Forelimb muscle (tissue), 1 donor: Measurements from ENCODE around the gene SMIM8. TPM values are rescaled to one million over a fixed set of nuclear protein-coding genes. Genes with fewer than 3 reads are reported as not detected.
"Not testable (repeated sequence)": the region's sequence is repeated elsewhere in the genome, so short reads cannot be mapped to it uniquely, and the experiment has no call there.

Experiments
- DNase-seq: peaks from one replicate; pipeline ENCODE4 v3.0.0-alpha.2; 2013; ENCODE audit warnings: low read depth
- polyA plus RNA-seq: library from polyadenylated mRNA; unstranded; fragments of 120-200 nt; gene quantifications from one replicate; pipeline ENCODE4 v1.2.1, GENCODE V29; 2013; ENCODE audit not compliant: insufficient read length

Gene SMIM8, protein sequence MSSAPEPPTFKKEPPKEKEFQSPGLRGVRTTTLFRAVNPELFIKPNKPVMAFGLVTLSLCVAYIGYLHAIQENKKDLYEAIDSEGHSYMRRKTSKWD
- polyA plus RNA-seq: 11.5 TPM

GRCh38 chr6:87322304-87323212 lies at the start of gene SMIM8:
Gene SMIM8 (plus strand): TSS chr6:87322588. CDS start chr6:87337032, 14,444 bp downstream.
- DNase-seq: no peak

- DNase-seq: no peak
These were observed 47.6 kb upstream of the SMIM8 start for GRCh38 chr6:87274660-87275274.

- no peak for DNase-seq
These were observed 45.8 kb upstream of the SMIM8 start for GRCh38 chr6:87276624-87277023.

DNA sequence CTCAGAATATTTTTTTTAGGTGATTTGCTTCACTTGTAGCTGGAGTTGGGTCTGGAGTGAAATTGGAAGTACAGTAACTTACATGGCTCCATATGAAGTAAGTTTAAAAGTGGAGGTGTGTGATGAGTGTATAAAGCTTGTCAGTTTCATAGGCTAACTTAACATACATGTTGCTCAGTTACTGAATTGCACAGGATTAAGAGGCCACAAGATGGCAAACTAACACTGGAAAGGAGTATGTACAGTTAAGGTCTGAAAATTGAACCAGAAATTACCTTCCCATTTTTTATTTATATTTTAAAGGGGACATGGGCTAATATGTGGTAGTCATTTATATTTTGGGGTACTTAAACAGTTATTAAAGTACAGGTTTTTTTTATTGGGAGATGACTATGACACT lies 45.3 kb upstream of the SMIM8 start:
- DNase-seq: no peak

GRCh38 chr6:87279196-87279595 lies 43.2 kb upstream of the SMIM8 start:
- no peak for DNase-seq

DNA sequence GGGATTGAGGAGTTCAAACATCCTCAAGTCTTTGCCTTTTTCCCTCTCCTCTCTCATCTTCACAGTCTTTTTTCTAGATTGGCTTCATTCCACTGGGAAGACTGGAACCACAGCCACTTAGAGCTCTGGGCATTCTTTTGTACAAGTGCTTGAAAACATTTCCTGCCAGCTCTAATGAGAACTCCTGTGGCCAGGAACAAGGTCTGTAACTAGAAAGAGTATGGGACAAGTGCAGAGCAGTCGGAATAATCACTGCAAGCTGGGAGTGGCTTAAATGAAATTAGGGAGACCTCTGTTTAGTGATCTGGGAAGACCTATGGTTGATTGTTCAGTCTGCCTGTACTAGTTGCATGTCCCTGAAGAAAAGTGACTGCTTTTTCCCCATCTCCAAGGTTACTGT lies 41.0 kb upstream of the SMIM8 start:
- no peak for DNase-seq

DNA sequence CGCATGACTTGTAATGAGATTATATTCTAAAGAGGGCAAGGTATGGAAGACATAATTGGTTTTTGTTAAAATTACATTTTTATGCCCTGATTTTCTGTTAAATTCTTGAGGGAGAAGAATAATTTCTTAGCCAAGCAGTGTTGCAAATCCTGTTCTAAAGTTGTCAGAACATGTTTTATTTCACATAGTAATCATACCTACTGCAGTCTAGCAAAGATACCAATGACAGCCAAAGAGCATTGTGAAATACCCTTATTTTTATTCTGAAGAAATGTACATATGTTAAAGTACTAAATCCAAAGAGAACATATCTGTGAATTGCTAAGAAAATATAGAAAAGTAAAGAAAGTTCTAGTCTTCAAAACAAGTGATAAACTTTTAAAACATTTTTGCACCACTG lies 39.6 kb upstream of the SMIM8 start:
- no peak for DNase-seq

- DNase-seq: no peak
These were observed 38.9 kb upstream of the SMIM8 start for GRCh38 chr6:87283461-87283860.

- DNase-seq: no peak
These were observed 35.1 kb upstream of the SMIM8 start for GRCh38 chr6:87287251-87287650.

- DNase-seq: no peak
These were observed 32.8 kb upstream of the SMIM8 start for GRCh38 chr6:87289571-87289970.

- DNase-seq: no peak
These were observed 30.5 kb upstream of the SMIM8 start for GRCh38 chr6:87291883-87292282.

DNA sequence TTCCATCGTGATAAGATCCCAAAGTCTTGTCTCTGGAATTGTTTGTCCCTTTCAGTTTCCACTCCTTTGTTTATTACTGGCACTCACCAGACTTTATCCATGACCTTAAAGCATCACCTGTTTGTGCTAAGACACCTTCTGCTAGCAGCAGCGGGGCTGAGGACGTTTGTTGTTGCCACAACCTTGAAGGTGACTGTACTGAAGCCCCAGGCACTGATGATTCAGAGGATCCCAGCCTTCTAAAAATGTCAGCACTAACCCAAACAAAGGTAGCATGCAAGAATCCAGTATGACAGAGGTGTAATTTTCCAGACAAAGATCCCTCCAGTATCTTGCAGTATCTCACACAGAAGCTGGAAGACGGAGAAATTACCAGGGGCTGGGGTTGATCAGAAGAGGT lies 28.9 kb upstream of the SMIM8 start:
- DNase-seq: no peak

DNA sequence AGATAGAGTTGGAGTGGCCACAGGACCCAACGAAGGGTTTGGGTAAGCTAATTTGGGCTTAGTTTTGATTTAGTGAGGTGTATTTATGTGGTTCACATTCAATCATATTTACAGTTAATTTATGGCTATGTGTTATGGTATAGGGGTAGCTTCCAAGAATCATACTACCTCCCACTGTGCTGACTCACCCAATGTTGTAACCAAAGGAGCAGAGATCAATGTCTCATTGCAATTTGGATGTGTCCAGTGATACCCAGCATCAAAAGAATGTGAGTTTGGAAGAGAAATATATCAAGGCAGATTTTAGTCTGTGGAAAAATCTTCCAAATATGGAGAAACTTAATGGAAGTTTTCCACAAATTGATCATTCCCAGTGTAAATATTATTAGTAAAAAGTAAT lies 25.3 kb upstream of the SMIM8 start:
- DNase-seq: no peak

- DNase-seq: not testable (repeated sequence)
These were observed 21.1 kb upstream of the SMIM8 start for GRCh38 chr6:87301277-87301676.

GRCh38 chr6:87308970-87309369 lies 13.4 kb upstream of the SMIM8 start:
- no peak for DNase-seq

DNA sequence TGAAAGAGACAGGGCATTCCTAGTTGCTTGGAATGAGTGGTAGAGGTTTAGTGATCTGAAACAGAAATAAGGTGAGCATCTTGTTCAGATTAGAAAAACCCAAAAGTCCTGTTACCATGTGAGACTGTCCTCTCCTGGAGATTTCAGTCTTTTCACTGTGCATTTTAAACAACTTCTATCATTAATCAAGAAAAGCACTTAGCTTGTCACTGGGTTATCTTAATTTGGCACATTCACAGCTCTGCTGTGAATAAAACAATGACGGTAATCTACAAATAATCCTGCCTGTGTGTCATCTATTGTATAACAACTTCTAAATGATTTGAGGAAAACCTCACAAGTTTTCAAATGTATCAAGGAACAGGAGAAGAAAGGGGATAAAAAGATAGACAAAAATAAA lies 9.5 kb upstream of the SMIM8 start:
- no peak for DNase-seq

- no peak for DNase-seq
These were observed 7.3 kb upstream of the SMIM8 start for GRCh38 chr6:87315071-87315470.

- no peak for DNase-seq
These were observed 3.0 kb upstream of the SMIM8 start for GRCh38 chr6:87319271-87319987.

- DNase-seq: not testable (repeated sequence)
These were observed 1.5 kb downstream of the SMIM8 start for GRCh38 chr6:87323880-87324279.

- DNase-seq: no peak
These were observed 8.6 kb downstream of the SMIM8 start for GRCh38 chr6:87330961-87331360.

DNA sequence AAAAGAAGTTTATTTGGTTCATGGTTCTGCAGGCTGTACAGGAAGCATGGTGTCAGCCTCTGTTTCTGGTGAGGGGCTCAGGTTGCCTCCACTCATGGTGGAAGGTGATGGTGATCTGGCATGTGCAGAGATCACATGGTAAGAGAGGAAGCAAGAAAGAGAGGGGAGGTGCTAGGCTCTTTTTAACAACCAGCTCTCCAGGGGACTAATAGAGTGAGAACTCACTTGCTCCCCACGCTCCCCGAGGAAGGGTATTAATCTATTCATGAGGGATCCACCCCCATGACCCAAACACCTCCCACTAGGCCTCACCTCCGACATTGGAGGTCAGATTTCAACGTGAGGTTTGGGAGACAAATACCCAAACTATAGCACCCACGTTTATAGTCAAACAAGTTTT lies 10.6 kb downstream of the SMIM8 start:
- no peak for DNase-seq

DNA sequence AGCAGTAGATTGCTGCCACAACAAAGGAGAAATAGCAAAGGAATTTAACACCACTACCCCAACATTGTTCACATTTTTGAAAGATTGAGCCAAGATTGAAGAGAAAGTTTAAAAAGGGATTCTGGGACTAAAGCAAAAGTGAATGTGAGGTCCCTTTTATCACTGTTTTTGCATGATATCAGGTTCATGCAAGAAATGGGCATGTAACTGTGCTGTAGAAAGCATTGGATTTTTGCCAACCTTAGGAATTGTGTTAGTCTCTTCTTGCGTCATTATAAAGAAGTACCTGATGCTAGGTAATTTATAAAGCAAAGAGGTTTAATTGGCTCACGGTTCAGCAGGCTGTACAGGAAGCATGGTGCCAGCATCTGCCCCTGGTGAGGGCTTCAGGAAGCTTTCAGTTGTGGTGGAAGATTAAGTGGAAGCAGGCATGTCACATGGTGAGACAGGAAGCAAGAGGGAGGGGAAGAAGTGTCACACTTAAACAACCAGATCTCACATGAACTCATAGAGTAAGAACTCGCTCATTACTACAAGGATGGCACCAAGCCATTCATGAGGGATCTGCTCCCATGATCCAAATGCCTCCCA lies 11.3 kb downstream of the SMIM8 start:
- no peak for DNase-seq
